Fibroblast of peridontal ligament (primary cell): ENCODE results near the gene SLC9B2.
A peak's percentile ranks its signal among the peaks of the same experiment; 100 is the strongest.

ENCODE experiments used
- DNase-seq: peaks from one replicate; pipeline ENCODE4 v3.0.0-alpha.2; 2010; ENCODE audit errors: extremely low read depth

Gene SLC9B2

DNA sequence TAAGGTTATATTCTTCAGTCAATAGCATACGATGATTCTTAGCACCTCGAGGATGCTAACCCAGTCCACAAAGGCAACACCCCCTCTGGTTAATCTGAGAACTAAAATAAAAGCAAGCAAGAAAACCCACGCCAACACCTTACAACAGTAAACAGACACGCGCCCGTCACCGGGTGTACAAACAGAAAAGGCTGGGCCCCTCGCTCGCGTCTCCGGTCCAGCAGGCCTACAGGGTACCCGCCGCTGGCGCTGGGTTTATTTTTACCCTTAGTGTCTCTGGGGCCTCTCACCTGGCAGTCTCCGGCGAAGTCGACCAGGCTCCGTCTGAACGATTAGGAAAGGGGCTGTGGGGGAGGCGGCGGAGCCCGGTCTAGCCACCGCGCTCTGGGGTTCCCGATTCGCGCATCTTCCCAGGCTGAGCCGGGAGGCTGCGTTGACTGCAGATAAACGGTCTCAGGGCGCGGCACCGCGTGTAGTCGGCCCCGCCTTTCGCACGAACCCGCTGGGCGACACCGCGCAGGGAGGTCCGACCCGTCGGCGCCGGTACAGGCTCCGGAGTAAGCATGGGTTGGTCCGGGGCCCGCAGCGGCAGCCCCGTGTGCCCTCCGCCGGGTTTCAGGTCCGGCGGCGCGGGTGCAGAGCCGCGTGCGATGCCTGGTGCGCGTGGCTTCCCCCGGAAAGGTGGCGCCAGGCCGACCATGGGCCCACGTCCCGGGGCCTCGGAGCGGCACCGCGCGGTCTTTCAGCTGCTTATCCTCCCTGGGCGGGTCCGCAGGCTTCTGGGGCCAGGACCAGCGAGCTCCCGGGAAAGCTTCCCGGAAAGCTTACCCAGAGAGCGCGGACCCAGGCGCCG is 441 bp downstream of the SLC9B2 start:
- peak; percentile 69 for DNase-seq

- DNase-seq, result peak; percentile 56
These were observed 1.1 kb downstream of the SLC9B2 start for GRCh38 chr4:103075435-103075893.

GRCh38 chr4:103074744-103075434 is 1.7 kb downstream of the SLC9B2 start:
- DNase-seq, result peak; percentile 32

- peak; percentile 25 for DNase-seq
These were observed 2.6 kb downstream of the SLC9B2 start for GRCh38 chr4:103073792-103074438.

DNA sequence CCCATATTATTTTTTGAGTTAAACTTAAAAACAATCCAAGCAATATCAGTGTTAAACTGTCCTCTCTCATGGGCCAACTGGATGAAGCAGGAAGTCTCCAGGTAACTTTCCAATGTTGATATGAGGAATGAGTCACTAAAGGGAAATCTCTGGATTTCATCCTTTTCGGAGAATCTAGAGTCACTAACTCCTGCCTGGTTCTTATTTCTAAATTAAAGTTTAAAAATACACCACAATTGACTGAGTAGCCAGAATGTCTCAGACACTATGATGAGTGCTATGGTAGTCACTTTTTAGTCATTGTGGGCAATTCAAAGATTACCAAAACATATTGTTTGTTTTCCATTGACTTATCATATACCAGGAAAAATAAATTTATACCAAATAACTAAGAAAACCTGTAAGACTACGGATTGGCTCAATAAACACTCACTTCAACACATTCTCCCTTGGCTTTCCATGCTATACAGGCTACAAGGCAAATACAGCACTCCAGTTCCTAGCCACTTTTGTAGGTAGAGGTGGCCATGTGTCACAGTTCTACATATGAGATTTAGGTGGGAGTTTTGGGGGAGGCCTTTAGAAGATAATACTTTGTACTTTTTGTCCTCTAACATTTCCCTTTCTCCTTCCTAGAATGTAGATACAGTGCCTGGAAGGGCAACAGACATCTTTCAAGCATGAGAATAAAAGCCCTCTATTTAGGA is 8.6 kb downstream of the SLC9B2 start:
- no peak for DNase-seq

GRCh38 chr4:103060453-103061148 is 16.0 kb downstream of the SLC9B2 start:
- DNase-seq, result no peak

DNA sequence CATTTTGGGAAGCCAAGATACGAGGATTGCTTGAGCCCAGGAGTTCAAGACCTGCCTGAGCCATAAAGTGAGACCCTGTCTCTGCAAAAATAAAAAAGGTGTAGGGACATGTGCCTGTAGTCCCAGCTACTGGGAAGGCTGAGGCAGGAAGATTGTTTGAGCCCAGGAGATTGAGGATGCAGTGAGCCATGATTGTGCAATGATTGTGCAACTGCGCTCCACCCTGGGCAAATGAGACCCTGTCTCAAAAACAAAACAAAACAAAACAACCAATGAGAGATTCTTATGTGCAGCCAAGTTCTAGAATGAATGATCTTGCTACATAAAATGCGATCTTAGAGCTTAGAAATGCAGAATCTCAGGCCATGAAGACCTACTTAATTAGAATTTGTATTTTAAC is 22.5 kb downstream of the SLC9B2 start:
- DNase-seq, result no peak

DNA sequence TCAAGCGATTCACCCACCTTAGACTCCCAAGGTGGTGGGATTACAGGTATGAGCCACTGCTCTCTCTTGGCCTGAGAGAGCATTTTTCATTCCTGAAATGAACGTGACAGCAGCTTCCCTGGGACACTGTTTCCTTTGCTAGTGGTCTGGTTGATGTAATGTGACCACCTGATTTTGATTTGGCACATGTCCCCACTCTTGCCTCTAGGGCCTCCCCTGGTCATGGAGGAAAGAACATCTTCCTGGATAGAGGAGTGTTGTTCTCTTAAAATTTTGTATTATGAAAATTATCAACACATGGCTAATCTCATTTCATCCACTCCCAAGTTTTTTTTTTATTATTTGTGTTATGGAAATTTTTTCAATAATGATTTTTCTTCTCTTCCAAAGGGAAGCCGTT is 23.8 kb downstream of the SLC9B2 start:
- DNase-seq, result no peak

GRCh38 chr4:103052145-103052544 is 24.4 kb downstream of the SLC9B2 start:
- DNase-seq, result no peak

GRCh38 chr4:103050736-103051436 is 25.7 kb downstream of the SLC9B2 start:
- DNase-seq, result peak; percentile 47

DNA sequence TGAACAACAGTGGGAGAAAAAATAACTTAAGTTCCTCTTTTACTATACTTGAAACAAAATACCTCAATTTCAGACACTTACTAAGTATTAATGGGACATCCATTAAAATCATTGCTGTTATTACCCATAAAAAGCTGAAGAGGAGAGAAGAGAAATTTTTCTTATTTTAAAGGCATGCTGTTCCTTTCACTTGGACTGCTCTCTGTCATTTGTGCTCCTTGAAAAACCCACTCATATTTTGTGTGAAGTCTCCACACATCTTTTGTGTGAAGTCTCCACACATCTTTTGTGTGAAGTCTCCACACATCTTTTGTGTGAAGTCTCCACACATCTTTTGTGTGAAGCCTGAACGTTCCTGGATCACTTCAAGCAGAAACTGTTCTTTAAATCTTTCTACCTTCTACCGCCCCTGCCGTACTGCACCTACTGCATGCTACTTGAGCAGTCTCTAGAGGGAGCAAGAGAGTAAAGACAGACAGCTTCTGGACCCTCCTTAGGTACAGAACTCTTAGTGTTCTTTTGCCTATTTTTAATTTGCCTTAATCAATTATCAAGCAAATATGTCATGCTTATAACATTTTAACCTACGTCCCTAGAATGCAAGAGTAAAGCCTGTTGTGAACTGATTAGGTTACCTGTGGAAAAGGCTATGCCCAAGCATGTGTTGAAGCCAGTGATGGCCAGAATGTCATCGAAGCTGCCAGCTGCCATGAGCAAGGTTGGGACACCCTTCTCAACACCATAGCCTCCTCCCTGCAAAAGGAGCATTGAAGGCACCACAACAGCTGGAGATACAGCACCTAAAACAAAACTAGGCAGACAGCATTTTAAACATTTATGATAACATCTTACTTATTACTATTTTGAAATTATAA is 29.9 kb downstream of the SLC9B2 start:
- peak; percentile 58 for DNase-seq

DNA sequence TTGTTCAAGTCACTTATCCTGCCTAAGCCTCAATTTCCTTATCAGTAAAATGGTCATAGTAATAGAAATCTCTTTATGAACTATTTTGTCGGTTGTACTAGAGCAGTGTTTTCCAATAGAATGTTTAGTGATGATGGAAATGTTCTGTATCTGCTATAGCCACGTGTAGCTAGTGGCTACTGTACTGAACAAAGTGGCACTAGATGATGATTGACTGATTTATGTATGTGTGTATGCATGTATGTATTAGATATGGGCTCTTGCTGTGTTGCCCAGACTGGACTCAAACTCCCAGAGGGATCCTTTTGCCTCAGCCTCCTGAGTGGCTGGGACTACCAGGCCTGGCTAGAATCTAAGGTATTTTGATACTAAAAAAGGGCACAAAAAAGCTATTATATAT is 32.4 kb downstream of the SLC9B2 start:
- DNase-seq, result no peak

GRCh38 chr4:103036169-103036568 is 40.4 kb downstream of the SLC9B2 start:
- no peak for DNase-seq

- no peak for DNase-seq
These were observed 44.0 kb downstream of the SLC9B2 start for GRCh38 chr4:103032574-103032973.

DNA sequence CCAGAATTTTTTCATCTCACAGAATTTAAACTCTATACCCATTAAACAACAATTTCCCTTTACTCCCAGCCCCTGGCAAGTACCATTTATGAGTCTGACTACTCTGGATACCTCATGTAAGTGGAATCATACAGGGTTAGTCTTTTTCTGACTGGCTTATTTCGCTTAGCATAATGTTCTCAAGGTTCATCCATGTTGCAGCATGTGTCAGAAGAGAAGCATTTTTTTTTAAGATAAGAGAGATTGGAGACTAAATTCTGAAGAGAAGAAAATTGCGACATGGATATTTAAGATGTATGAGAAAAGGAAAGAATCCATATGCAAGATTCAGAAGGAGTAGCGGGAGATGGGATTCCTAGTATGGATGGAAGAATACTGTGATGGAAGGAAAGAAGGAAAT is 45.8 kb downstream of the SLC9B2 start:
- no peak for DNase-seq

DNA sequence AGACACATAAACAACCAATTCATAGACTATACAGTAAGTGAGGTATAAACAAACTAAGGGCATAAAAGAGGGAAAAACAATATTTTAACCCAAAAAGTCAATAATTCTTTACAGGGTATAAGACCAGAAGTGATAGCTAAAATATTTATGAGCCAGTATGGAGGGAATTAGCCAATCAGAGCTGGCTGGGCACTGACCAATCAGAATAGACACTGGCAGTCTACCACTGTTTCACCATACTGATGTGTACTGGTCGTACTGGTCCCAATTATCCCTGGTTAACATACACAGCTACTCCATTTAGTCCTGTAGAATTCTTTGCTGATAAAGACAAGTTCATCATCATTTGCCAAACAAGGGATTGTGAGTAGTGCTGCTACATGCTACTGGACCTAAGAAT is 47.3 kb downstream of the SLC9B2 start:
- no peak for DNase-seq

DNA sequence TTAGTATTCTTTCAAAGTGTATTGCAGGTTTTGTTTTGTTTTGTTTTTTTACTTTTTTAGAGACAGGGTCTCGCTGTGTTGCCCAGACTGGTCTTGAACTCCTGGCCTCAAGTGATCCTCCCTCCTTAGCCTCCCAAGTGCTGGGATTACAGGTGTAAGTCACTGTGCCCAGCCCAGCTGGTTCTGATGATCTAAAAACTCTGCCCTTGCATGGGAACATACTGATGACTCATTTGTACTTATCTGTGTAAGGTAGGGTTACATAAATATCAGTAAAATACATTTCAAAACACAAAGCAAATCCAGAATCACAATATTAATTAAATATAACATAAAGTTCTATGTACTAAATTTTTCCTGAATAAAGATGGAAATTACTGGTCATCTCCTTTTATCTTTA is 49.7 kb downstream of the SLC9B2 start:
- no peak for DNase-seq

DNA sequence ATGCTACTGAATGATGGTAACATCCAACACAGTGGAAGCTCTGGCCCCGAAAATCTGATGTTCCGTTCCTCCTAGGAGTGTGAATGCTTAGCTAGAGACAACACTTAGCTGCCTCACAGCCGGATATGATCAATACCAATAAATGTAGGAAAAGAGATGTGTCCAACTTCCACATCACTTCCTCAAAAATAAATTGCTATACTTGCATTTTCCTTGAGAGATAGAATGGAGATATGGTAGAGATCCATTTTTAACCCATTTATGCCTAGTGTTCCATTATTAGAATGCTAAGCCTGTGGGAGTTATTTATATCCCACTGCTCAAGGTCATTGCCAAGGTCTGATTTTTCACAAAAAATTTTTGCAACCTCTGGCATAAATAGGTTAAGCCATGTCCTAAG is 51.6 kb downstream of the SLC9B2 start:
- DNase-seq, result no peak

GRCh38 chr4:103021120-103021519 is 55.4 kb downstream of the SLC9B2 start:
- DNase-seq, result no peak
